ENCODE results near the gene SH3PXD2B. TPM values are rescaled to one million over a fixed set of nuclear protein-coding genes. Genes with fewer than 3 reads are reported as not detected.
A peak's percentile ranks its signal among the peaks of the same experiment; 100 is the strongest.

The SH3PXD2B gene
- total RNA-seq, 2 donors from 2014 or later, result 11.1 to 12.6 TPM

DNA sequence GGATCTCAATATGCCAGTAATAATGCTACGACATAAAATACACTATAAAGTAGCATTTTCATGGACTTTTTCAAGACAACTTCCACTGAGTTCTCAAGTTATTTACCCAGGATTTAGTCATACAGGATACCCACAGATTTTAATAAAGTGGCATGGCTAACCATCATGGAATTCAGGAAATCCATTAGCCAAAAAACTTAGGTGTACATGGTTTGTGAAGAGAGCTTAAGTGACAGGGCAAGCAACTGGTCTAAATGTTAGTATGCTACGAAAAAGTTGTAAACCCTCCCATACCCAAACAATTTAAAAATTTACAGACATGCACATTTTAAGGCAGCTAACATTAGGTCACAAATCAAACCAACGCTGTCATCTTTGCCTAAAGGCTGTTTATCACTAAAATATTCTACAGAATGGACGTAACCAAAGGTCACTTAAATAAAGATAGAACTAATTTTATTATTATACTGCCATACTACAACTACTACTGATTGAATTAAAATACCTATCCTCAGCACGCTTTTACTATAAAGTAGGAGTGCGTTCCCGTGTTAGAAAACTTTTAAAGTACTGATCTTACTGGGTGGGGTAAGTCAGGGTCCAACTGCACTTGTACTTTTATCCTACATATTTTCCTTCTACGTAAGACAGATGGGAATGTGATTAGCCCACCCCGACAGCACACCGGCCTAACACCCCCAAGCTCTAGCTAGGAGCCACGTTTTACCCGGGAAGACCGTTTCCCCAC is 171.9 kb downstream of the SH3PXD2B start:
- ATAC-seq, result peak; percentile 0
- intact Hi-C loops (cut with DNase I, micrococcal nuclease), result loop anchor here in 1 of 2 donors (10.0 kb wide), 1 partner anchor 88 kb away; the partner anchor contains the start of gene EFCAB9
- DNase-seq, result no peak

DNA sequence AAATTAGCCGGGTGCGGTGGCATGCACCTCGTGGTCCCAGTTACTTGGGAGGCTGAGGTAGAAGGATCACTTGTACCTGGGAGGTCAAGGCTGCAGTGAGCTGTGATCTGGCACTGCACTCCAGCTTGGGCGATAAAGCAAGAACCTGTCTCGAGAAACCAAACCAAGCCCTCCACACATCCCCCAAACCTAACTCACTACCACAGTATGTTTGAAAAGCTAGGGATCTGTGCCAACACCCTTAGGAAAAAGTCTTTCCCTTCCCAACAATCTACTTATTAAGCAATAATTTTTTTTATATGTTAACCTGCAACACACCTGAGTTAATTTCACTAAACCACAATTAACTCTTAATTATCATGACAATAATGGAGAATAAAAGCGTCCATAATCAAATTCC is 173.0 kb downstream of the SH3PXD2B start:
- DNase-seq (no peak), ATAC-seq (no peak)
- intact Hi-C loops (cut with DNase I, micrococcal nuclease), result loop anchor here in 1 of 2 donors (10.0 kb wide), 1 partner anchor 87 kb away; the partner anchor contains the start of gene EFCAB9

DNA sequence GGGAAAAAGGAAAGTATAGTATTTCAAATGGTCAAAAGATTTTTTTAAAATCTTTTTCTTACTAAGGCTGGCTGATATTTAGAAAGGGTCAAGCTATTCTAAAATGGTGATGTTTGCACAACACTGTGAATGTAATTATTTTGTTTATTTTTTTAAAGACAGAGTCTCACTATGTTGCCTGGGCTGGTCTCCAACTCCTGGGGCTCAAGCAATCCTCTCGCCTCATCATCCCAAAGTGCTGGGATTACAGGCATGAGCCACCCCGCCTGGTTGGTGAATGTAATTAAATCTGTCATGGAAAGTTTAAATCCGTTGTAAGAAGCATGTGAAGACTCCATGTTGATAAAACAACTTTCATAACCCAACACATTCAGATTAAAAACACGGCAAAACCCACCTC is 173.4 kb downstream of the SH3PXD2B start:
- no peak for DNase-seq
- intact Hi-C loops (cut with DNase I, micrococcal nuclease), result loop anchor here in 1 of 2 donors (10.0 kb wide), 1 partner anchor 86 kb away; the partner anchor contains the start of gene EFCAB9
- ATAC-seq, result no peak

DNA sequence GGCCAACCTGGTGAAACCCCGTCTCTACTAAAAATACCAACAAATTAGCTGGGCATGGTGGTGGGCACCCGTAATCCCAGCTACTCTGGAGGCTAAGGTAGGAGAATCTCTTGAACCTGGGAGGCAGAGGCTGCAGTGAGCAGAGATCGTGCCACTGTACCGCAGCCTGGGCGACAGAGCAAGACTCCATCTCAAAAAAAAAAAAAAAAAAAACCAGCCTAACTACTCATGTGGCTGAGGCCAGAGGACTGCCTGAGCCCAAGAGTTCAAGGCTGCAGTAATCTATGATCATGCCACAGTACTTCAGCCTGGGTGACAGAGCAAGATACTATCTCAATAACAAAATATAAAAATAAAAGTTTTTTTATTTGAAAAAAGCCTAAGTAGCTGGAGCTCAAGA is 174.0 kb downstream of the SH3PXD2B start:
- ATAC-seq (no peak), DNase-seq (no peak)
- intact Hi-C loops (cut with DNase I, micrococcal nuclease), result loop anchor here in 1 of 2 donors (10.0 kb wide), 1 partner anchor 86 kb away; the partner anchor contains the start of gene EFCAB9

DNA sequence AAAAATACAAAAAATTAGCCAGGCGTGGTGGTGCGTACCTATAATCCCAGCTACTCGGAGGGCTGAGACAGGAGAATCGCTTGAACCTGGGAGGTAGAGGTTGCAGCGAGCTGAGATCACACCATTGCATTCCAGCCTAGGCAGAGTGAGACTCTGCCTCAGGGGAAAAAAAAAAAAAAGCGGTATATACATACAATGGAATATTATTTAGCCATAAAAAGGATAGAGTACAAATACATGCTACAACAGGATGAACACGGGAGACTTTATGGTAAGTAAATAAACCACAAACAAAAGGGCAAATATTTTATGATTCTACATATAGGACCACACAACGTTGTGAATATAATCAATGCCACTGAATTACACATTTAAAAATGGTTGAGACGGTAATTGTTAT is 176.0 kb downstream of the SH3PXD2B start:
- no peak for DNase-seq
- ATAC-seq, result no peak
- intact Hi-C loops (cut with DNase I, micrococcal nuclease), result no loop called here

DNA sequence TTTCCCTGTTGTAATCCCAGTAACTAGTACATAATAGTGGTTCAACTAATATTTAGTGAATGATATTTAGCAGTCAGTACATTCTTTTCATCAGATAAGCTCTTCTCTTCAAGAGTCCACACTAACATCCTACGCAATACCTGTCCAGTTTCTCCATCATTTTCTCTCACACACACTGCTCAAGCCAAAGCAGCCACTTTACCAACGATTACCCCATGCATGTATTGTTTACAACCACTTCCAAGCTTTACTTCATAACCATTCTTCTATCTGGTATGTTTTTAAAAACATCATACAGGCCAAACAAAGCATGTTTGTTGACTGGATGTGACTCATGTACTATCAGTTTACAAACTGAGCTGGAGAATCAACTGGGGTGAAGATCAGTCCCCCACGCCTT is 178.1 kb downstream of the SH3PXD2B start:
- intact Hi-C loops (cut with DNase I, micrococcal nuclease), result no loop called here

More for the DNA sequence above, 178.1 kb downstream of the SH3PXD2B start:
- ATAC-seq (no peak), DNase-seq (no peak)

Other genes with a start within 250 kb of the SH3PXD2B start
- 10 to 100 TPM; 20.9 to 25.1 TPM for gene UBTD2, start 170.8 kb downstream of the SH3PXD2B start, total RNA-seq
- gene NEURL1B, start 186.7 kb upstream of the SH3PXD2B start, total RNA-seq, result 10 to 100 TPM; 60.5 to 90.8 TPM